WTC11 (cell line): ENCODE data around the gene OPN1MW3.
"Not testable (repeated sequence)": the region's sequence is repeated elsewhere in the genome, so short reads cannot be mapped to it uniquely, and the experiment has no call there.

Source experiments
- CTCF ChIP-seq: fragments of 200-600 bp; IDR thresholded peaks from 2 replicates; pipeline ENCODE4 v1.8.0; 2022; ENCODE audit warnings: antibody characterized with exemption
- ESRRA ChIP-seq: sonication (generic); formaldehyde crosslinking; IDR thresholded peaks from 2 replicates; pipeline ENCODE4 v1.8.1; 2022; ENCODE audit warnings: mild to moderate bottlenecking, missing genetic modification reagents, borderline replicate concordance
- FOXP4 ChIP-seq: sonication (generic); formaldehyde crosslinking; IDR thresholded peaks from 2 replicates; pipeline ENCODE4 v1.8.0; 2022; ENCODE audit warnings: mild to moderate bottlenecking, missing genetic modification reagents
- MYBL2 ChIP-seq: sonication (generic); formaldehyde crosslinking; IDR thresholded peaks from 2 replicates; pipeline ENCODE4 v1.8.1; 2023; ENCODE audit warnings: mild to moderate bottlenecking, moderate library complexity, missing genetic modification reagents
- ZNF317 ChIP-seq: sonication (generic); formaldehyde crosslinking; IDR thresholded peaks from 2 replicates; pipeline ENCODE4 v1.8.1; 2023; ENCODE audit warnings: low read depth, mild to moderate bottlenecking, moderate library complexity, missing genetic modification reagents, borderline replicate concordance

- TF ChIP-seq CTCF; FOXP4 (CRISPR knock-in tag); MYBL2 (CRISPR knock-in tag); ESRRA (CRISPR knock-in tag); ZNF317: not testable (repeated sequence)
Observed at GRCh38 chrX:154233620-154234019, 23.8 kb upstream of the OPN1MW3 start.
